DND-41 (cell line): ENCODE data around the gene RPL32.

ENCODE experiments used
- ATAC-seq: fragments of 200-7000 bp; cut with Tn5 transposase; 3 replicates; pipeline ENCODE4 v1.9.1; 2021; ENCODE audit warnings: low read depth; ENCODE audit not compliant: insufficient read depth
- DNase-seq: peaks from one replicate; pipeline ENCODE4 v3.0.0-alpha.2; 2020
- H2AFZ ChIP-seq: 2 replicates; pipeline ENCODE4 v1.6.0; 2012; ENCODE audit warnings: low read depth, low read length
- H3K27ac ChIP-seq: 2 replicates; pipeline ENCODE4 v1.5.1; 2012; ENCODE audit warnings: low read length, inconsistent platforms
- H3K27me3 ChIP-seq: fragments of 200-600 bp; sonication (generic); 2 replicates; pipeline ENCODE4 v1.6.0; 2012; ENCODE audit warnings: low read length, mild to moderate bottlenecking, inconsistent platforms; ENCODE audit not compliant: insufficient read depth, poor library complexity
- H3K36me3 ChIP-seq: 2 replicates; pipeline ENCODE4 v1.5.1; 2012; ENCODE audit warnings: low read length, inconsistent platforms; ENCODE audit not compliant: insufficient read depth
- H3K4me1 ChIP-seq: 2 replicates; pipeline ENCODE4 v1.5.1; 2012; ENCODE audit warnings: mild to moderate bottlenecking, low read length; ENCODE audit not compliant: insufficient read depth
- H3K4me2 ChIP-seq: 2 replicates; pipeline ENCODE4 v1.6.0; 2012; ENCODE audit warnings: mild to moderate bottlenecking, moderate library complexity, low read length, inconsistent platforms; ENCODE audit not compliant: insufficient read depth
- H3K4me3 ChIP-seq, 2 experiments: fragments of 200-600 bp in 1 of 2; shearing (Covaris generic) in 1 of 2; 2 replicates each; pipeline ENCODE4 v1.5.1; 2012 to 2016; ENCODE audit warnings: inconsistent platforms in 2 of 2, low read length in 2 of 2, mild to moderate bottlenecking in 2 of 2, low read depth in 1 of 2, moderate library complexity in 1 of 2
- H3K79me2 ChIP-seq: 2 replicates; pipeline ENCODE4 v1.6.0; 2012; ENCODE audit warnings: low read length, inconsistent platforms; ENCODE audit not compliant: insufficient read depth
- H3K9ac ChIP-seq: 2 replicates; pipeline ENCODE4 v1.6.0; 2012; ENCODE audit warnings: low read depth, mild to moderate bottlenecking, inconsistent platforms, low read length, moderate library complexity
- H3K9me3 ChIP-seq: 2 replicates; pipeline ENCODE4 v1.5.1; 2012; ENCODE audit warnings: low read length, moderate library complexity, mild to moderate bottlenecking, inconsistent platforms; ENCODE audit not compliant: insufficient read depth, severe bottlenecking
- H4K20me1 ChIP-seq: 2 replicates; pipeline ENCODE4 v1.6.0; 2012; ENCODE audit warnings: low read length; ENCODE audit not compliant: insufficient read depth
- CTCF ChIP-seq: IDR thresholded peaks from 2 replicates; pipeline ENCODE4 v1.5.1; 2012; ENCODE audit warnings: borderline replicate concordance, low read length, moderate library complexity, mild to moderate bottlenecking; ENCODE audit not compliant: poor library complexity, severe bottlenecking; ENCODE audit errors: extremely low read depth
- EZH2 ChIP-seq: IDR thresholded peaks from 3 replicates; pipeline ENCODE4 v1.6.1; 2012; ENCODE audit warnings: borderline replicate concordance, low read depth, mild to moderate bottlenecking, moderate library complexity, low read length, inconsistent platforms; ENCODE audit not compliant: severe bottlenecking

The RPL32 gene

GRCh38 chr3:12841149-12841969 lies at the start of gene RPL32:
TSS of gene RPL32 (minus strand) at chr3:12841565. CDS start at chr3:12840237, 1,328 bp downstream.
- peak; percentile 88 for DNase-seq
- H3K4me1 ChIP-seq: peaks cover 50% of the 10 kb centered on the region
- peaks cover 50% of the 10 kb centered on the region for H3K79me2 ChIP-seq
- no peaks in the 10 kb centered on the region for H3K9me3 ChIP-seq
- H4K20me1 ChIP-seq: peaks cover 49% of the 10 kb centered on the region
- peak within 1 kb of the TSS; percentile 82 for H3K4me2 ChIP-seq
- TF ChIP-seq CTCF: peak; percentile 89
- no peak for TF ChIP-seq EZH2
- peak within 1 kb of the TSS; percentile 92 for H3K27ac ChIP-seq
- ATAC-seq: peak; percentile 85
- peaks cover 50% of the 10 kb centered on the region for H3K36me3 ChIP-seq
- H3K4me3 ChIP-seq: peak within 1 kb of the TSS; percentile 80 to 94
- no peaks in the 10 kb centered on the region for H3K27me3 ChIP-seq
- peak within 1 kb of the TSS; percentile 91 for H3K9ac ChIP-seq
- H2AFZ ChIP-seq: peak within 1 kb of the TSS; percentile 93

GRCh38 chr3:12890610-12891390 lies 49.4 kb upstream of the RPL32 start:
- Histone ChIP-seq H3K9ac (no peak overlapping the region), H3K27me3 (peaks cover 8% of the 10 kb centered on the region), H3K4me3 (no peak overlapping the region), H3K79me2 (no peaks in the 10 kb centered on the region), H4K20me1 (no peaks in the 10 kb centered on the region), H3K4me1 (peaks cover 11% of the 10 kb centered on the region), H2AFZ (no peak overlapping the region), H3K27ac (no peak overlapping the region), H3K4me2 (no peak overlapping the region), H3K9me3 (no peaks in the 10 kb centered on the region), H3K36me3 (no peaks in the 10 kb centered on the region)
- no peak for TF ChIP-seq EZH2
- TF ChIP-seq CTCF: no peak
- no peak for DNase-seq
- ATAC-seq: no peak

GRCh38 chr3:12886736-12887135 lies 45.4 kb upstream of the RPL32 start:
- Histone ChIP-seq H2AFZ (no peak overlapping the region), H4K20me1 (no peaks in the 10 kb centered on the region), H3K27ac (no peak overlapping the region; the same call in 1 of the 2 replicates), H3K36me3 (no peaks in the 10 kb centered on the region), H3K4me3 (no peak overlapping the region), H3K9me3 (no peaks in the 10 kb centered on the region), H3K27me3 (peaks cover 8% of the 10 kb centered on the region), H3K79me2 (no peaks in the 10 kb centered on the region), H3K9ac (no peak overlapping the region), H3K4me2 (no peak overlapping the region), H3K4me1 (peaks cover 9% of the 10 kb centered on the region)
- ATAC-seq (no peak), DNase-seq (no peak)
- TF ChIP-seq CTCF: no peak
- TF ChIP-seq EZH2: no peak
